ENCODE data around the gene KRT16. TPM values are rescaled to one million over a fixed set of nuclear protein-coding genes. Genes with fewer than 3 reads are reported as not detected.

KRT16 gene
- total RNA-seq, 4 donors from 2014 or later, result 0.79 TPM; not detected in 3

- peaks cover 35% of the 10 kb centered on the region for H3K27me3 ChIP-seq
- no peak for TF ChIP-seq EP300 (IDR thresholded peaks at IDR 0.05; ENCODE audit: low read depth)
- TF ChIP-seq POLR2A (IDR thresholded peaks at IDR 0.05), result no peak
- TF ChIP-seq POLR2AphosphoS5 (IDR thresholded peaks at IDR 0.05), result no peak
- TF ChIP-seq, protein P1, sequence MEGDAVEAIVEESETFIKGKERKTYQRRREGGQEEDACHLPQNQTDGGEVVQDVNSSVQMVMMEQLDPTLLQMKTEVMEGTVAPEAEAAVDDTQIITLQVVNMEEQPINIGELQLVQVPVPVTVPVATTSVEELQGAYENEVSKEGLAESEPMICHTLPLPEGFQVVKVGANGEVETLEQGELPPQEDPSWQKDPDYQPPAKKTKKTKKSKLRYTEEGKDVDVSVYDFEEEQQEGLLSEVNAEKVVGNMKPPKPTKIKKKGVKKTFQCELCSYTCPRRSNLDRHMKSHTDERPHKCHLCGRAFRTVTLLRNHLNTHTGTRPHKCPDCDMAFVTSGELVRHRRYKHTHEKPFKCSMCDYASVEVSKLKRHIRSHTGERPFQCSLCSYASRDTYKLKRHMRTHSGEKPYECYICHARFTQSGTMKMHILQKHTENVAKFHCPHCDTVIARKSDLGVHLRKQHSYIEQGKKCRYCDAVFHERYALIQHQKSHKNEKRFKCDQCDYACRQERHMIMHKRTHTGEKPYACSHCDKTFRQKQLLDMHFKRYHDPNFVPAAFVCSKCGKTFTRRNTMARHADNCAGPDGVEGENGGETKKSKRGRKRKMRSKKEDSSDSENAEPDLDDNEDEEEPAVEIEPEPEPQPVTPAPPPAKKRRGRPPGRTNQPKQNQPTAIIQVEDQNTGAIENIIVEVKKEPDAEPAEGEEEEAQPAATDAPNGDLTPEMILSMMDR (IDR thresholded peaks at IDR 0.05), result no peak
- H3K36me3 ChIP-seq, result no peaks in the 10 kb centered on the region
- WGBS, 2 donors (ENCODE audit: low coverage in 1 of 2), result 18 to 38% methylated on average over 2 to 3 of the region's 3 CpGs
- H3K4me3 ChIP-seq, result no peak overlapping the region
- H3K27ac ChIP-seq, result no peak overlapping the region
- no peaks in the 10 kb centered on the region for H3K9me3 ChIP-seq
- in situ Hi-C loops (cut with MboI; ENCODE audit: low pct_ligation_motif_present in 1 of 4, low pct_unique_long_range_greater_than_20kb in 1 of 4, low sequenced_read_pairs in 3 of 4), result no loop called here
- intact Hi-C loops (cut with DNase I; ENCODE audit: low total_unique reads), result no loop called here
- H3K4me1 ChIP-seq, result no peaks in the 10 kb centered on the region
- DNase-seq, result no peak
Measured at GRCh38 chr17:41563607-41564170, 48.9 kb downstream of the KRT16 start.

DNA sequence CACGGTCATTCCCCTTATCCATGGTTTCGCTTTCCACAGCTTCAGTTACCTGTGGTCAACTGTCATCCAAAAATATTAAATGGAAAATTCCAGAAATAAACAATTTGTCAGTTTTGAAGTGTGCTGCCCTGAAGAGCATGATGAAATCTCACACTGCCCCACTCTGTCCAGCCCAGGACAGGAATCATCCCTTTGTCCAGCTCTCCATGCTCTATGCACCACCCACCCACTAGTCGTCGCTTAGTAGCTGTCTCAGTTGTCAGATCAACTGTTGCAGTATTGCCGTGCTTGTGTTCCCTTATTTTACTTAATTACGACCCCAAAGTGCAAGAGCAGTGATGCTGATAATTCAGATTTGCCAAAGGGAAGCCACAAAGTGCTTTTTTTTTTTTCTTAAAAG is 51.0 kb downstream of the KRT16 start:
- H3K27me3 ChIP-seq, result peaks cover 29% of the 10 kb centered on the region
- H3K36me3 ChIP-seq, result no peaks in the 10 kb centered on the region
- intact Hi-C loops (cut with DNase I; ENCODE audit: low total_unique reads) (no loop called here), in situ Hi-C loops (cut with MboI; ENCODE audit: low pct_ligation_motif_present in 1 of 4, low pct_unique_long_range_greater_than_20kb in 1 of 4, low sequenced_read_pairs in 3 of 4) (no loop called here)
- H3K4me3 ChIP-seq, result no peak overlapping the region
- TF ChIP-seq POLR2AphosphoS5 (IDR thresholded peaks at IDR 0.05), result no peak
- no peak for TF ChIP-seq EP300 (IDR thresholded peaks at IDR 0.05; ENCODE audit: low read depth)
- no peak for TF ChIP-seq POLR2A (IDR thresholded peaks at IDR 0.05)
- TF ChIP-seq, protein P1 (IDR thresholded peaks at IDR 0.05), result no peak
- H3K9me3 ChIP-seq, result no peaks in the 10 kb centered on the region
- H3K27ac ChIP-seq, result no peak overlapping the region
- no peak for DNase-seq
- no peaks in the 10 kb centered on the region for H3K4me1 ChIP-seq
- 73 to 83% methylated on average over 6 of the region's 6 CpGs for WGBS, 2 donors (ENCODE audit: low coverage in 1 of 2)

Other genes with a start within 250 kb of the KRT16 start
- gene KRT33B, start 243.0 kb downstream of the KRT16 start, total RNA-seq, result not detected
- not detected for gene KRT34, start 230.5 kb downstream of the KRT16 start, total RNA-seq
- gene KRT31, start 215.2 kb downstream of the KRT16 start, total RNA-seq, result not detected
- not detected for gene KRT37, start 188.2 kb downstream of the KRT16 start, total RNA-seq
- gene KRT38, start 171.8 kb downstream of the KRT16 start, total RNA-seq, result not detected
- gene KRT32, start 145.4 kb downstream of the KRT16 start, total RNA-seq, result not detected
- not detected for gene KRT35, start 131.6 kb downstream of the KRT16 start, total RNA-seq
- not detected for gene KRT36, start 122.9 kb downstream of the KRT16 start, total RNA-seq
- under 1 TPM in 1 of 4 donors, not detected in 3; 0.27 TPM for gene KRT13, start 107.2 kb downstream of the KRT16 start, total RNA-seq
- 10 to 100 TPM in 1 of 4 donors, 1 to 10 TPM in 2, under 1 TPM in 1; 0.80 to 17.6 (median 7.4) TPM for gene KRT15, start 93.9 kb downstream of the KRT16 start, total RNA-seq
- 1,000 to 10,000 TPM in 3 of 4 donors, 100 to 1,000 TPM in 1; 788 to 3,666 (median 2,734) TPM for gene KRT19, start 84.5 kb downstream of the KRT16 start, total RNA-seq
- not detected for gene KRT9, start 40.7 kb downstream of the KRT16 start, total RNA-seq
- under 1 TPM in 2 of 4 donors, not detected in 2; 0.32 to 0.68 TPM for gene KRT14, start 25.9 kb downstream of the KRT16 start, total RNA-seq
- 10 to 100 TPM in 1 of 4 donors, not detected in 3; 37.6 TPM for gene KRT17, start 11.8 kb upstream of the KRT16 start, total RNA-seq
- 100 to 1,000 TPM in 3 of 4 donors, 10 to 100 TPM in 1; 93.3 to 520 (median 241) TPM for gene EIF1, start 76.1 kb upstream of the KRT16 start, total RNA-seq
- gene GAST, start 99.6 kb upstream of the KRT16 start, total RNA-seq, result not detected
- gene HAP1, start 121.9 kb upstream of the KRT16 start, total RNA-seq, result under 1 TPM in 2 of 4 donors, not detected in 2; 0.55 to 0.79 TPM
- 100 to 1,000 TPM; 396 to 595 (median 513) TPM for gene JUP, start 173.9 kb upstream of the KRT16 start, total RNA-seq
- 10 to 100 TPM; 18.7 to 39.6 (median 22.5) TPM for gene P3H4, start 199.2 kb upstream of the KRT16 start, total RNA-seq
- gene FKBP10, start 200.2 kb upstream of the KRT16 start, total RNA-seq, result 10 to 100 TPM in 3 of 4 donors, 1 to 10 TPM in 1; 7.1 to 61.1 (median 12.6) TPM
- 10 to 100 TPM in 3 of 4 donors, 1 to 10 TPM in 1; 10.0 to 30.8 (median 24.6) TPM for gene NT5C3B, start 223.5 kb upstream of the KRT16 start, total RNA-seq
- under 1 TPM in 1 of 4 donors, not detected in 3; 0.32 TPM for gene KLHL10, start 225.1 kb upstream of the KRT16 start, total RNA-seq

All from transverse colon (tissue), 4 donors.